Right atrium auricular region (tissue), 2 donors: ENCODE measurements around the gene TLX1. TPM values are rescaled to one million over a fixed set of nuclear protein-coding genes. Genes with fewer than 3 reads are reported as not detected.

Experiments used
- DNase-seq: peaks from one replicate; pipeline ENCODE4 v3.0.0-alpha.2; 2019; ENCODE audit warnings: low spot score
- H3K27ac ChIP-seq, 2 donors: fragments of 200-600 bp; sonication (generic); 1 replicate in 1 of 2; 2 replicates in 1 of 2; pipeline ENCODE4 v1.5.1; 2016 to 2019
- H3K27me3 ChIP-seq, 2 donors: fragments of 200-600 bp; sonication (generic); one replicate each; pipeline versions ENCODE4 v1.5.1 to v1.6.0; 2017 to 2019
- H3K36me3 ChIP-seq: fragments of 200-600 bp; sonication (generic); one replicate; pipeline ENCODE4 v1.5.1; 2016
- H3K4me1 ChIP-seq, 2 donors: fragments of 200-600 bp; sonication (generic); one replicate each; pipeline versions ENCODE4 v1.5.1 to v1.6.0; 2017 to 2019
- H3K4me3 ChIP-seq, 2 donors: fragments of 200-600 bp; sonication (generic); 1 replicate in 1 of 2; 2 replicates in 1 of 2; pipeline ENCODE4 v1.5.1; 2017 to 2019; ENCODE audit warnings: mild to moderate bottlenecking in 1 of 2, moderate library complexity in 1 of 2
- H3K9me3 ChIP-seq, 2 donors: fragments of 200-600 bp; sonication (generic); one replicate each; pipeline ENCODE4 v1.5.1; 2019
- total RNA-seq, 2 donors: library from RNA; depleted of rRNA; stranded (reverse); fragments of >200 nt; gene quantifications; one replicate each; pipeline ENCODE4 v1.1.0, GENCODE V29; 2016
- TF ChIP-seq, protein P1 (sequence below), 2 donors: fragments of 200-600 bp; sonication (generic); IDR thresholded peaks; one replicate each; pipeline ENCODE4 v1.5.1; 2019; ENCODE audit warnings: antibody characterized with exemption in 2 of 2

TLX1 gene
- total RNA-seq, 2 donors from 2014 or later, result not detected

DNA sequence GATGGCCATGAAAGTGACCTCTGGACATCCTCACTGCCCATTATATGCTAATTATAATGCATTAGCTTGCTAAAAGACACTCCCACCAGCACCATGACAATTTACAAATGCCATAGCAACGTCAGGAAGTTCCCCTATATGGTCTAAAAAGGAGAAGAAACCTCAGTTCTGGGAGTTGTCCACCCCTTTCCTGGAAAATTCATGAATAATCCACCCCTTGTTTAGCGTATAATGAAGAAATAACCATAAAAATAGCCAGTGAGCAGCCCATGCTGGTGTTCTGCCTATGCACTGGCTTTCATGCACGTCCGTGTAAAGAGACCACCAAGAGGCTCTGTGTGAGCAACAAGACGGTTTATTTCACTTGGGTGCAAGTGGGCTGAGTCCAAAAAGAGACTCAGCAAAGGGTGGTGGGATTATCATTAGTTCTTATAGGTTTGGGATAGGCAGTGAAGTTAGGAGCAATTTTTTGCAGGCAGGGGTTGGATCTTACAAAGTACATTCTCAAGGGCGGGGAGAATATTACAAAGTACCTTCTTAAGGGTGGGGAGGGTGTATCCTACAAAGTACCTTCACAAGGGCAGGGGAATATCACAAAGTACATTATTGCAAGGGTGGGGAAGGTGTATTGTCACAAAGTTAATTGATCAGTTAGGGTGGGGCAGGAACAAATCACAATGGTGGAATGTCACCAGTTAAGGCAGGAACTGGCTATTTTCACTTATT is 52.5 kb downstream of the TLX1 start:
- no peak for DNase-seq
- H3K27me3 ChIP-seq, result no peaks in the 10 kb centered on the region
- H3K4me1 ChIP-seq, result no peaks in the 10 kb centered on the region
- no peak overlapping the region for H3K4me3 ChIP-seq
- TF ChIP-seq, protein P1, sequence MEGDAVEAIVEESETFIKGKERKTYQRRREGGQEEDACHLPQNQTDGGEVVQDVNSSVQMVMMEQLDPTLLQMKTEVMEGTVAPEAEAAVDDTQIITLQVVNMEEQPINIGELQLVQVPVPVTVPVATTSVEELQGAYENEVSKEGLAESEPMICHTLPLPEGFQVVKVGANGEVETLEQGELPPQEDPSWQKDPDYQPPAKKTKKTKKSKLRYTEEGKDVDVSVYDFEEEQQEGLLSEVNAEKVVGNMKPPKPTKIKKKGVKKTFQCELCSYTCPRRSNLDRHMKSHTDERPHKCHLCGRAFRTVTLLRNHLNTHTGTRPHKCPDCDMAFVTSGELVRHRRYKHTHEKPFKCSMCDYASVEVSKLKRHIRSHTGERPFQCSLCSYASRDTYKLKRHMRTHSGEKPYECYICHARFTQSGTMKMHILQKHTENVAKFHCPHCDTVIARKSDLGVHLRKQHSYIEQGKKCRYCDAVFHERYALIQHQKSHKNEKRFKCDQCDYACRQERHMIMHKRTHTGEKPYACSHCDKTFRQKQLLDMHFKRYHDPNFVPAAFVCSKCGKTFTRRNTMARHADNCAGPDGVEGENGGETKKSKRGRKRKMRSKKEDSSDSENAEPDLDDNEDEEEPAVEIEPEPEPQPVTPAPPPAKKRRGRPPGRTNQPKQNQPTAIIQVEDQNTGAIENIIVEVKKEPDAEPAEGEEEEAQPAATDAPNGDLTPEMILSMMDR (IDR thresholded peaks at IDR 0.05), result no peak
- no peak overlapping the region for H3K27ac ChIP-seq
- no peaks in the 10 kb centered on the region for H3K36me3 ChIP-seq
- H3K9me3 ChIP-seq, result no peaks in the 10 kb centered on the region

Other genes with a start within 250 kb of the TLX1 start
- 10 to 100 TPM; 11.5 to 12.3 TPM for gene SLF2, start 218.3 kb upstream of the TLX1 start, total RNA-seq
- gene SEMA4G, start 161.8 kb upstream of the TLX1 start, total RNA-seq, result 1 to 10 TPM; 3.4 to 4.0 TPM
- gene MRPL43, start 143.8 kb upstream of the TLX1 start, total RNA-seq, result 10 to 100 TPM; 60.1 to 88.4 TPM
- 1 to 10 TPM; 5.5 to 7.1 TPM for gene TWNK, start 143.8 kb upstream of the TLX1 start, total RNA-seq
- 10 to 100 TPM; 40.0 to 71.0 TPM for gene LZTS2, start 131.5 kb upstream of the TLX1 start, total RNA-seq
- 1 to 10 TPM in 1 of 2 donors, under 1 TPM in 1; 0.59 to 1.3 TPM for gene PDZD7, start 100.2 kb upstream of the TLX1 start, total RNA-seq
- gene SFXN3, start 100.1 kb upstream of the TLX1 start, total RNA-seq, result 10 to 100 TPM; 16.4 to 42.9 TPM
- gene KAZALD1, start 69.3 kb upstream of the TLX1 start, total RNA-seq, result 1 to 10 TPM; 7.0 to 7.5 TPM
- not detected for gene LBX1, start 98.2 kb downstream of the TLX1 start, total RNA-seq
- 10 to 100 TPM; 19.8 to 22.4 TPM for gene BTRC, start 222.9 kb downstream of the TLX1 start, total RNA-seq